NOMO-1 treated with dmso at 0.1 percent for 144 hours (cell line): ENCODE results near the gene TAL1.

Experiments used
- DNase-seq: peaks from one replicate; lab custom pipeline; 2025; ENCODE audit not compliant: unreplicated experiment; lab: John Stamatoyannopoulos, UW

Gene TAL1

GRCh38 chr1:47229886-47230691, 1.9 kb downstream of the TAL1 start:
- no peak for DNase-seq

GRCh38 chr1:47229031-47229885, 2.8 kb downstream of the TAL1 start:
- DNase-seq: no peak

GRCh38 chr1:47228644-47229030, 3.4 kb downstream of the TAL1 start:
- DNase-seq: no peak

- DNase-seq: no peak
Observed at GRCh38 chr1:47227341-47228232, 4.4 kb downstream of the TAL1 start.

GRCh38 chr1:47226839-47227215, 5.2 kb downstream of the TAL1 start:
- no peak for DNase-seq

- DNase-seq: no peak
Observed at GRCh38 chr1:47226121-47226838, 5.7 kb downstream of the TAL1 start.

- DNase-seq: no peak
Observed at GRCh38 chr1:47225430-47226100, 6.5 kb downstream of the TAL1 start.

GRCh38 chr1:47224676-47225399, 7.2 kb downstream of the TAL1 start:
- DNase-seq: no peak

- DNase-seq: no peak
Observed at GRCh38 chr1:47223921-47224675, 7.9 kb downstream of the TAL1 start.

GRCh38 chr1:47223174-47223920, 8.7 kb downstream of the TAL1 start:
- no peak for DNase-seq

GRCh38 chr1:47222476-47222875, 9.5 kb downstream of the TAL1 start:
- no peak for DNase-seq

- DNase-seq: no peak
Observed at GRCh38 chr1:47219590-47220220, 12.3 kb downstream of the TAL1 start.

GRCh38 chr1:47219001-47219400, 13.0 kb downstream of the TAL1 start:
- DNase-seq: no peak

GRCh38 chr1:47216278-47217059, 15.6 kb downstream of the TAL1 start:
- no peak for DNase-seq

GRCh38 chr1:47215713-47216112, 16.3 kb downstream of the TAL1 start:
- no peak for DNase-seq

- no peak for DNase-seq
Observed at GRCh38 chr1:47214549-47214948, 17.5 kb downstream of the TAL1 start.
